GM12872 (cell line): ENCODE results near the gene CAMK2D.

Experiments used
- TF ChIP-seq, protein P1 (sequence below): IDR thresholded peaks from 3 replicates; pipeline ENCODE4 v1.5.1; 2011; ENCODE audit warnings: low read depth, mild to moderate bottlenecking, low read length, moderate library complexity; ENCODE audit not compliant: insufficient read depth

CAMK2D gene

GRCh38 chr4:113614414-113614813 is 147.1 kb downstream of the CAMK2D start:
- TF ChIP-seq, protein P1, sequence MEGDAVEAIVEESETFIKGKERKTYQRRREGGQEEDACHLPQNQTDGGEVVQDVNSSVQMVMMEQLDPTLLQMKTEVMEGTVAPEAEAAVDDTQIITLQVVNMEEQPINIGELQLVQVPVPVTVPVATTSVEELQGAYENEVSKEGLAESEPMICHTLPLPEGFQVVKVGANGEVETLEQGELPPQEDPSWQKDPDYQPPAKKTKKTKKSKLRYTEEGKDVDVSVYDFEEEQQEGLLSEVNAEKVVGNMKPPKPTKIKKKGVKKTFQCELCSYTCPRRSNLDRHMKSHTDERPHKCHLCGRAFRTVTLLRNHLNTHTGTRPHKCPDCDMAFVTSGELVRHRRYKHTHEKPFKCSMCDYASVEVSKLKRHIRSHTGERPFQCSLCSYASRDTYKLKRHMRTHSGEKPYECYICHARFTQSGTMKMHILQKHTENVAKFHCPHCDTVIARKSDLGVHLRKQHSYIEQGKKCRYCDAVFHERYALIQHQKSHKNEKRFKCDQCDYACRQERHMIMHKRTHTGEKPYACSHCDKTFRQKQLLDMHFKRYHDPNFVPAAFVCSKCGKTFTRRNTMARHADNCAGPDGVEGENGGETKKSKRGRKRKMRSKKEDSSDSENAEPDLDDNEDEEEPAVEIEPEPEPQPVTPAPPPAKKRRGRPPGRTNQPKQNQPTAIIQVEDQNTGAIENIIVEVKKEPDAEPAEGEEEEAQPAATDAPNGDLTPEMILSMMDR, result no peak

DNA sequence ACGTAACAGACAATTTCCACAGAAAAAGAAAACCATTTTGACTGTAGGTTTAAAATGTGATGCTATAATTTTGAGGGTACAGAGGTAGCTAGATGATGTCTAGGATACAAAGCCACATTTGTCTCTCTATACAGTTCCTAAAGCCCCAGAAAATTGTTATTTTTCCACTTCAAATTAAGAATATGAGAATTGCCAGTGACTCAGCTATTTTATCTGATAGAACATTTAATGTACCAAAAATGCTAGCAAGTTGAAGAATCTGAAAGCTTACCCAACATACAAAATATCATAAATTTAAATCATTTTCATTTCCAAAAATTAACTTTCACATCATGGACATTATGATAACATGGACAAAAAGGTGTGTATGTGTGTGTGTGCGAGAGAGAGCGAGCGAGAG is 148.0 kb downstream of the CAMK2D start:
- TF ChIP-seq, protein P1, result no peak

GRCh38 chr4:113610537-113610936 is 151.0 kb downstream of the CAMK2D start:
- TF ChIP-seq, protein P1, result no peak

GRCh38 chr4:113607998-113608397 is 153.5 kb downstream of the CAMK2D start:
- TF ChIP-seq, protein P1, result no peak

GRCh38 chr4:113607147-113607720 is 154.3 kb downstream of the CAMK2D start:
- TF ChIP-seq, protein P1, result no peak

GRCh38 chr4:113604955-113605354 is 156.6 kb downstream of the CAMK2D start:
- TF ChIP-seq, protein P1, result no peak

DNA sequence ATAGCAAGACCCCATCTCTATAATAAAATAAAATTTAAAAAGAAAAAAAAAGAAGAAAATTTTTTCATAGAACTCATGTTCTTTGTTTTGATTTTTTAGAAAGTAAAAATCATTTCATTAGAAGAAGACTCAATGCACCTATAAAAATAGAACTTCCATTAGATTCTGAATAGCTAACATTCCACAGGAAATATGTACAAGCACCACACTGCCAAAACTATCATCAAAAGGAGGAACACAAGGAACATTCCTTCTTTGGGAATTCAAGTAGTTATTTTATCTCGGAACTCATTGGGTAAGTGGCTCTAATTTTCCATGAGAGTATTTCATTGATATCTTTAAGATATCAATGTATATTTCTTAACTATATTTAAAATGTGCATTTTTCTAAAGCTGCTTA is 157.6 kb downstream of the CAMK2D start:
- TF ChIP-seq, protein P1, result no peak

DNA sequence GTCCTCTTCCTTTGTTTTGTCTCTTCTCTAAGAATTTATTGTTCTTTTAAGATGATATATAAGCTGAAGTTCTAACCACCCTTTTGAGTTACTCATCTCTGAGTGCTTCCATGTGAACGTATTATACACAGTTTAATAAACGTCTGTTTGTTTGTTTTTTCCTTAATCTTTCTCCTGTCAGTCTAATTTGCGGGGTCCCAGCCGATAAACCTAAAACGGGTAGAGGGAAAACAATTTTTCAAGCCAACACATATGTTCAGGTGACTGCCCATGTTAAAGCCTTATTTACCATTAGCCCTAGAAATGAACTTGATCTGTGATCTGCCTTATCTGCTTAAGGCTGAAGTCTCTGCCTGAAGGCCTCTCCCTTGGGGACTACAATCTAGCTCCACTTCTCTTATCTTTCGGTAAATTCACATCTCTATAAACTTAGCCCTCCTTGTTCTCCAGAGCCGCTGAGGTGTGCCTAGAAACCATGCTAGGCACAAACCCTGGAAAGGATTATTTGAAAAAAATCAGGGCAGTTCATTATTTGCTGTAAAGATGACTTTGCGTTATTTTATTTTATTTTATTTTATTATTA is 158.8 kb downstream of the CAMK2D start:
- TF ChIP-seq, protein P1, result no peak
